DND-41 (cell line): ENCODE measurements around the gene PPEF2.
A peak's percentile ranks its signal among the peaks of the same experiment; 100 is the strongest.

Source experiments
- ATAC-seq: fragments of 200-7000 bp; cut with Tn5 transposase; 3 replicates; pipeline ENCODE4 v1.9.1; 2021; ENCODE audit warnings: low read depth; ENCODE audit not compliant: insufficient read depth
- DNase-seq: peaks from one replicate; pipeline ENCODE4 v3.0.0-alpha.2; 2020
- H2AFZ ChIP-seq: 2 replicates; pipeline ENCODE4 v1.6.0; 2012; ENCODE audit warnings: low read depth, low read length
- H3K27ac ChIP-seq: 2 replicates; pipeline ENCODE4 v1.5.1; 2012; ENCODE audit warnings: low read length, inconsistent platforms
- H3K27me3 ChIP-seq: fragments of 200-600 bp; sonication (generic); 2 replicates; pipeline ENCODE4 v1.6.0; 2012; ENCODE audit warnings: low read length, mild to moderate bottlenecking, inconsistent platforms; ENCODE audit not compliant: insufficient read depth, poor library complexity
- H3K36me3 ChIP-seq: 2 replicates; pipeline ENCODE4 v1.5.1; 2012; ENCODE audit warnings: low read length, inconsistent platforms; ENCODE audit not compliant: insufficient read depth
- H3K4me1 ChIP-seq: 2 replicates; pipeline ENCODE4 v1.5.1; 2012; ENCODE audit warnings: mild to moderate bottlenecking, low read length; ENCODE audit not compliant: insufficient read depth
- H3K4me2 ChIP-seq: 2 replicates; pipeline ENCODE4 v1.6.0; 2012; ENCODE audit warnings: mild to moderate bottlenecking, moderate library complexity, low read length, inconsistent platforms; ENCODE audit not compliant: insufficient read depth
- H3K4me3 ChIP-seq, 2 experiments: fragments of 200-600 bp in 1 of 2; shearing (Covaris generic) in 1 of 2; 2 replicates each; pipeline ENCODE4 v1.5.1; 2012 to 2016; ENCODE audit warnings: inconsistent platforms in 2 of 2, low read length in 2 of 2, mild to moderate bottlenecking in 2 of 2, low read depth in 1 of 2, moderate library complexity in 1 of 2
- H3K79me2 ChIP-seq: 2 replicates; pipeline ENCODE4 v1.6.0; 2012; ENCODE audit warnings: low read length, inconsistent platforms; ENCODE audit not compliant: insufficient read depth
- H3K9ac ChIP-seq: 2 replicates; pipeline ENCODE4 v1.6.0; 2012; ENCODE audit warnings: low read depth, mild to moderate bottlenecking, inconsistent platforms, low read length, moderate library complexity
- H3K9me3 ChIP-seq: 2 replicates; pipeline ENCODE4 v1.5.1; 2012; ENCODE audit warnings: low read length, moderate library complexity, mild to moderate bottlenecking, inconsistent platforms; ENCODE audit not compliant: insufficient read depth, severe bottlenecking
- H4K20me1 ChIP-seq: 2 replicates; pipeline ENCODE4 v1.6.0; 2012; ENCODE audit warnings: low read length; ENCODE audit not compliant: insufficient read depth
- CTCF ChIP-seq: IDR thresholded peaks from 2 replicates; pipeline ENCODE4 v1.5.1; 2012; ENCODE audit warnings: borderline replicate concordance, low read length, moderate library complexity, mild to moderate bottlenecking; ENCODE audit not compliant: poor library complexity, severe bottlenecking; ENCODE audit errors: extremely low read depth
- EZH2 ChIP-seq: IDR thresholded peaks from 3 replicates; pipeline ENCODE4 v1.6.1; 2012; ENCODE audit warnings: borderline replicate concordance, low read depth, mild to moderate bottlenecking, moderate library complexity, low read length, inconsistent platforms; ENCODE audit not compliant: severe bottlenecking

The PPEF2 gene

GRCh38 chr4:75895744-75896314, 6.4 kb downstream of the PPEF2 start:
- no peaks in the 10 kb centered on the region for H3K27me3 ChIP-seq
- DNase-seq (peak; percentile 9), ATAC-seq (peak; percentile 86)
- H3K27ac ChIP-seq: no peak overlapping the region
- no peaks in the 10 kb centered on the region for H4K20me1 ChIP-seq
- no peak overlapping the region for H3K9ac ChIP-seq
- no peaks in the 10 kb centered on the region for H3K36me3 ChIP-seq
- H3K4me1 ChIP-seq: no peaks in the 10 kb centered on the region
- no peaks in the 10 kb centered on the region for H3K9me3 ChIP-seq
- H3K4me3 ChIP-seq: no peak overlapping the region
- no peak overlapping the region for H3K4me2 ChIP-seq
- H2AFZ ChIP-seq: no peak overlapping the region
- no peaks in the 10 kb centered on the region for H3K79me2 ChIP-seq
- TF ChIP-seq CTCF (peak; percentile 68), EZH2 (no peak)

GRCh38 chr4:75892508-75892907, 9.7 kb downstream of the PPEF2 start:
- Histone ChIP-seq H3K4me2 (no peak overlapping the region), H3K27ac (no peak overlapping the region), H3K4me1 (no peaks in the 10 kb centered on the region), H2AFZ (no peak overlapping the region), H3K36me3 (no peaks in the 10 kb centered on the region), H3K9me3 (no peaks in the 10 kb centered on the region), H3K9ac (no peak overlapping the region), H3K79me2 (no peaks in the 10 kb centered on the region), H3K27me3 (no peaks in the 10 kb centered on the region), H3K4me3 (no peak overlapping the region), H4K20me1 (no peaks in the 10 kb centered on the region)
- ATAC-seq (no peak), DNase-seq (no peak)
- TF ChIP-seq EZH2 (no peak), CTCF (peak; percentile 26)

GRCh38 chr4:75891611-75892010, 10.6 kb downstream of the PPEF2 start:
- Histone ChIP-seq H3K4me1 (no peaks in the 10 kb centered on the region), H3K79me2 (no peaks in the 10 kb centered on the region), H3K27ac (no peak overlapping the region), H3K36me3 (no peaks in the 10 kb centered on the region), H2AFZ (no peak overlapping the region), H4K20me1 (no peaks in the 10 kb centered on the region), H3K27me3 (no peaks in the 10 kb centered on the region), H3K4me3 (no peak overlapping the region), H3K4me2 (no peak overlapping the region), H3K9ac (no peak overlapping the region), H3K9me3 (no peaks in the 10 kb centered on the region)
- no peak for TF ChIP-seq CTCF
- no peak for TF ChIP-seq EZH2
- DNase-seq (no peak), ATAC-seq (no peak)

- Histone ChIP-seq H3K4me2 (no peak overlapping the region), H3K27me3 (no peaks in the 10 kb centered on the region), H3K79me2 (no peaks in the 10 kb centered on the region), H3K9ac (no peak overlapping the region), H3K36me3 (no peaks in the 10 kb centered on the region), H4K20me1 (no peaks in the 10 kb centered on the region), H3K4me1 (no peaks in the 10 kb centered on the region), H2AFZ (no peak overlapping the region), H3K27ac (no peak overlapping the region), H3K4me3 (no peak overlapping the region), H3K9me3 (no peaks in the 10 kb centered on the region)
- ATAC-seq (no peak), DNase-seq (no peak)
- TF ChIP-seq EZH2 (no peak), CTCF (no peak)
These were observed 12.6 kb downstream of the PPEF2 start for GRCh38 chr4:75889537-75890199.
